NCI-H1694 (cell line): Measurements from ENCODE around the gene GLI3.

Source experiments
- DNase-seq: peaks from one replicate; lab custom pipeline; 2025; lab: John Stamatoyannopoulos, UW

GLI3 gene

GRCh38 chr7:41972270-41972669 is 264.7 kb downstream of the GLI3 start:
- DNase-seq, result no peak

- DNase-seq, result no peak
Observed at GRCh38 chr7:41971640-41972187, 265.3 kb downstream of the GLI3 start.

GRCh38 chr7:41970941-41971340 is 266.1 kb downstream of the GLI3 start:
- no peak for DNase-seq

- DNase-seq, result no peak
Observed at GRCh38 chr7:41969561-41970105, 267.4 kb downstream of the GLI3 start.

- DNase-seq, result no peak
Observed at GRCh38 chr7:41967156-41967555, 269.9 kb downstream of the GLI3 start.

- DNase-seq, result no peak
Observed at GRCh38 chr7:41965951-41966505, 271.0 kb downstream of the GLI3 start.

- no peak for DNase-seq
Observed at GRCh38 chr7:41964849-41965745, 271.9 kb downstream of the GLI3 start.

- no peak for DNase-seq
Observed at GRCh38 chr7:41964183-41964753, 272.7 kb downstream of the GLI3 start.

GRCh38 chr7:41956705-41957104 is 280.3 kb downstream of the GLI3 start:
- no peak for DNase-seq

- DNase-seq, result no peak
Observed at GRCh38 chr7:41955893-41956675, 280.9 kb downstream of the GLI3 start.

- DNase-seq, result no peak
Observed at GRCh38 chr7:41955451-41955850, 281.6 kb downstream of the GLI3 start.

GRCh38 chr7:41954976-41955375 is 282.0 kb downstream of the GLI3 start:
- DNase-seq, result no peak

- no peak for DNase-seq
Observed at GRCh38 chr7:41948503-41948902, 288.5 kb downstream of the GLI3 start.

- DNase-seq, result peak; percentile 20
Observed at GRCh38 chr7:41943094-41943577, 293.9 kb downstream of the GLI3 start.

- DNase-seq, result no peak
Observed at GRCh38 chr7:41942468-41943093, 294.4 kb downstream of the GLI3 start.

- peak; percentile 59 for DNase-seq
Observed at GRCh38 chr7:41940760-41941343, 296.2 kb downstream of the GLI3 start.

- no peak for DNase-seq
Observed at GRCh38 chr7:41938371-41938770, 298.6 kb downstream of the GLI3 start.

GRCh38 chr7:41933427-41933826 is 303.6 kb downstream of the GLI3 start:
- no peak for DNase-seq

GRCh38 chr7:41931263-41931646 is 305.8 kb downstream of the GLI3 start:
- DNase-seq, result no peak

- no peak for DNase-seq
Observed at GRCh38 chr7:41930538-41931262, 306.3 kb downstream of the GLI3 start.
